H9 (cell line): ENCODE results near the gene TMEM269. TPM values are rescaled to one million over a fixed set of nuclear protein-coding genes. Genes with fewer than 3 reads are reported as not detected.

ENCODE experiments used
- DNase-seq: peaks from one replicate; pipeline ENCODE4 v3.0.0-alpha.2; 2017
- H2AFZ ChIP-seq: one replicate; pipeline ENCODE4 v1.6.1; 2013; ENCODE audit warnings: mild to moderate bottlenecking, low read length, control low read depth, moderate library complexity
- H2AK5ac ChIP-seq: 2 replicates; pipeline ENCODE4 v1.6.1; 2013; ENCODE audit warnings: low read length, control low read depth, mixed read lengths; ENCODE audit not compliant: insufficient read length
- H2BK120ac ChIP-seq: one replicate; pipeline ENCODE4 v1.6.1; 2013; ENCODE audit warnings: low read depth, mild to moderate bottlenecking, low read length, control low read depth, inconsistent platforms; ENCODE audit not compliant: poor library complexity, severe bottlenecking
- H2BK12ac ChIP-seq: 2 replicates; pipeline ENCODE4 v1.6.1; 2013; ENCODE audit warnings: low read length, control low read depth, mixed read lengths, low read depth; ENCODE audit not compliant: insufficient read length
- H2BK15ac ChIP-seq: 2 replicates; pipeline ENCODE4 v1.6.1; 2013; ENCODE audit warnings: low read depth, low read length, control low read depth
- H2BK20ac ChIP-seq: one replicate; pipeline ENCODE4 v1.6.1; 2013; ENCODE audit warnings: low read depth, mild to moderate bottlenecking, low read length, control low read depth, inconsistent platforms; ENCODE audit not compliant: poor library complexity, severe bottlenecking
- H2BK5ac ChIP-seq: 2 replicates; pipeline ENCODE4 v1.6.1; 2013; ENCODE audit warnings: low read length, control low read depth, mixed read lengths; ENCODE audit not compliant: insufficient read length
- H3K14ac ChIP-seq: 2 replicates; pipeline ENCODE4 v1.6.1; 2013; ENCODE audit warnings: low read length, control low read depth; ENCODE audit not compliant: insufficient read depth
- H3K18ac ChIP-seq: 2 replicates; pipeline ENCODE4 v1.6.1; 2013; ENCODE audit warnings: low read depth, mild to moderate bottlenecking, mixed read lengths, low read length, control low read depth; ENCODE audit not compliant: insufficient read length
- H3K23ac ChIP-seq: 2 replicates; pipeline ENCODE4 v1.6.1; 2013; ENCODE audit warnings: low read length, control low read depth, mixed read lengths, low read depth; ENCODE audit not compliant: insufficient read length
- H3K23me2 ChIP-seq: 2 replicates; pipeline ENCODE4 v1.6.1; 2013; ENCODE audit warnings: low read depth, mild to moderate bottlenecking, mixed read lengths, low read length, control low read depth; ENCODE audit not compliant: insufficient read length, poor library complexity, severe bottlenecking
- H3K27ac ChIP-seq: 2 replicates; pipeline ENCODE4 v1.5.1; 2013; ENCODE audit warnings: low read length, control low read depth, mixed read lengths, low read depth; ENCODE audit not compliant: insufficient read length
- H3K27me3 ChIP-seq: 2 replicates; pipeline ENCODE4 v1.6.1; 2013; ENCODE audit warnings: low read length, control low read depth, inconsistent platforms; ENCODE audit not compliant: insufficient read depth
- H3K4ac ChIP-seq: 2 replicates; pipeline ENCODE4 v1.6.1; 2013; ENCODE audit warnings: low read depth, mild to moderate bottlenecking, control low read depth, inconsistent platforms, low read length, moderate library complexity
- H3K4me1 ChIP-seq: 2 replicates; pipeline ENCODE4 v1.6.1; 2013; ENCODE audit warnings: low read length, control low read depth, inconsistent platforms; ENCODE audit not compliant: insufficient read depth
- H3K4me2 ChIP-seq: 2 replicates; pipeline ENCODE4 v1.6.1; 2013; ENCODE audit warnings: low read length, control low read depth, mixed read lengths; ENCODE audit not compliant: insufficient read length, insufficient read depth
- H3K56ac ChIP-seq: 2 replicates; pipeline ENCODE4 v1.6.1; 2013; ENCODE audit warnings: low read depth, mild to moderate bottlenecking, mixed read lengths, low read length, control low read depth; ENCODE audit not compliant: insufficient read length
- H3K79me1 ChIP-seq: 2 replicates; pipeline ENCODE4 v1.6.1; 2013; ENCODE audit warnings: low read depth, mild to moderate bottlenecking, moderate library complexity, low read length, control low read depth, inconsistent platforms; ENCODE audit not compliant: insufficient read depth, poor library complexity, severe bottlenecking
- H3K79me2 ChIP-seq: 2 replicates; pipeline ENCODE4 v1.6.1; 2013; ENCODE audit warnings: low read length, control low read depth, inconsistent platforms; ENCODE audit not compliant: insufficient read depth
- H3K9ac ChIP-seq: 2 replicates; pipeline ENCODE4 v1.6.1; 2013; ENCODE audit warnings: low read length, control low read depth, mixed read lengths; ENCODE audit not compliant: insufficient read length; ENCODE audit errors: extremely low read depth
- H3K9me3 ChIP-seq: one replicate; pipeline ENCODE4 v1.6.1; 2013; ENCODE audit warnings: low read depth, low read length, inconsistent platforms; ENCODE audit not compliant: control insufficient read depth
- H3T11ph ChIP-seq: one replicate; pipeline ENCODE4 v1.6.1; 2013; ENCODE audit warnings: mild to moderate bottlenecking, low read length, control low read depth, inconsistent platforms
- H4K20me1 ChIP-seq: one replicate; pipeline ENCODE4 v1.6.1; 2013; ENCODE audit not compliant: control insufficient read depth, insufficient read length, insufficient read depth
- H4K5ac ChIP-seq: 2 replicates; pipeline ENCODE4 v1.6.1; 2013; ENCODE audit warnings: low read depth, mild to moderate bottlenecking, mixed read lengths, low read length, control low read depth; ENCODE audit not compliant: insufficient read length
- H4K8ac ChIP-seq: replicated peaks from 2 replicates; pipeline ENCODE4 v1.6.1; 2013; ENCODE audit warnings: low read length, control low read depth, mixed read lengths, low read depth; ENCODE audit not compliant: insufficient read length
- H4K91ac ChIP-seq: 2 replicates; pipeline ENCODE4 v1.6.1; 2013; ENCODE audit warnings: low read depth, mild to moderate bottlenecking, moderate library complexity, mixed read lengths, low read length, control low read depth; ENCODE audit not compliant: insufficient read length
- H3K27ac Mint-ChIP-seq, 3 experiments: 2 replicates in 2 of 3; 3 replicates in 1 of 3; pipeline ENCODE4 v1.8.0; 2020 to 2021; ENCODE audit warnings: mixed read lengths in 3 of 3, mild to moderate bottlenecking in 1 of 3, moderate library complexity in 1 of 3
- H3K27me3 Mint-ChIP-seq: 2 replicates; pipeline ENCODE4 v1.8.0; 2021; ENCODE audit warnings: low read depth, mild to moderate bottlenecking, moderate library complexity, mixed read lengths
- H3K36me3 Mint-ChIP-seq, 3 experiments: 2 replicates in 2 of 3; 3 replicates in 1 of 3; pipeline ENCODE4 v1.8.0; 2020 to 2021; ENCODE audit warnings: low read depth in 3 of 3, mixed read lengths in 3 of 3; ENCODE audit not compliant: insufficient read depth in 1 of 3
- H3K4me1 Mint-ChIP-seq, 2 experiments: 2 replicates each; pipeline ENCODE4 v1.8.0; 2020; ENCODE audit warnings: mixed read lengths in 2 of 2
- H3K4me3 Mint-ChIP-seq, 2 experiments: 2 replicates in 1 of 2; 3 replicates in 1 of 2; pipeline ENCODE4 v1.8.0; 2020 to 2021; ENCODE audit warnings: mild to moderate bottlenecking in 2 of 2, mixed read lengths in 2 of 2, moderate library complexity in 1 of 2
- H3K9me3 Mint-ChIP-seq, 2 experiments: 2 replicates in 1 of 2; 3 replicates in 1 of 2; pipeline ENCODE4 v1.8.0; 2020; ENCODE audit warnings: mild to moderate bottlenecking in 2 of 2, mixed read lengths in 2 of 2, moderate library complexity in 1 of 2
- CTCF ChIP-seq: fragments of 200-600 bp; sonication (generic); conservative IDR thresholded peaks from 3 replicates; pipeline ENCODE4 v1.8.0; 2021; ENCODE audit warnings: antibody characterized with exemption, mild to moderate bottlenecking
- WGBS: extraction: QIAGEN DNeasy Blood & Tissue Kit; methylation state at CpG from one replicate; pipeline ENCODE4 v1.1.7; 2013; ENCODE audit warnings: missing lambda C conversion rate, low lambda C conversion rate, mixed read lengths; ENCODE audit not compliant: insufficient read length; ENCODE audit errors: extremely low coverage; 5-methylcytosine and 5-hydroxymethylcytosine counted together
- total RNA-seq: library from RNA; stranded (reverse); gene quantifications from 2 replicates; pipeline ENCODE4 v1.2.1, GENCODE V29; 2021

Gene TMEM269
- total RNA-seq, 1 experiment from 2014 or later = 0.17 TPM

- H4K91ac ChIP-seq = no peak overlapping the region
- no peaks in the 10 kb centered on the region for H3K23me2 ChIP-seq
- no peak for TF ChIP-seq CTCF
- Mint-ChIP-seq H3K36me3 (peaks cover 20 to 57% (median 54%) of the 10 kb centered on the region in 3 experiments), H3K27ac (no peak overlapping the region), H3K4me3 (no peak overlapping the region), H3K9me3 (no peaks in the 10 kb centered on the region), H3K4me1 (no peaks in the 10 kb centered on the region; a peak in 1 of 4 replicates), H3K27me3 (no peaks in the 10 kb centered on the region)
- H3K18ac ChIP-seq = no peak overlapping the region
- H3K4me1 ChIP-seq = no peaks in the 10 kb centered on the region
- H3K9me3 ChIP-seq = no peaks in the 10 kb centered on the region
- H2BK12ac ChIP-seq = no peak overlapping the region
- no peak overlapping the region for H3K14ac ChIP-seq
- no peak for DNase-seq
- no peak overlapping the region for H3K23ac ChIP-seq
- no peak overlapping the region for H4K8ac ChIP-seq
- no peak overlapping the region for H3T11ph ChIP-seq
- no peak overlapping the region for H2BK15ac ChIP-seq
- no peak overlapping the region for H4K5ac ChIP-seq
- no peak overlapping the region for H3K27ac ChIP-seq
- no peak overlapping the region for H3K9ac ChIP-seq
- no peaks in the 10 kb centered on the region for H3K79me1 ChIP-seq
- no peak overlapping the region for H3K4me2 ChIP-seq
- no peak overlapping the region for H3K4ac ChIP-seq
- no peak overlapping the region for H2BK120ac ChIP-seq
- WGBS = no CpG with 5 or more reads among the region's 2 CpGs
- H2AK5ac ChIP-seq = no peak overlapping the region
- no peak overlapping the region for H2BK20ac ChIP-seq
- no peak overlapping the region for H2BK5ac ChIP-seq
- H3K56ac ChIP-seq = no peak overlapping the region
- H3K27me3 ChIP-seq = no peaks in the 10 kb centered on the region
- H2AFZ ChIP-seq = no peak overlapping the region
- H3K79me2 ChIP-seq = 0 out of 2 replicates have a peak, but pooled peaks cover 3% of the 10 kb centered on the region
- no peaks in the 10 kb centered on the region for H4K20me1 ChIP-seq
These were observed 11.4 kb upstream of the TMEM269 start for GRCh38 chr1:42773420-42773819.
